ENCODE data around the gene DOCK11. TPM values are rescaled to one million over a fixed set of nuclear protein-coding genes. Genes with fewer than 3 reads are reported as not detected.
A peak's percentile ranks its signal among the peaks of the same experiment; 100 is the strongest.
"Not testable (repeated sequence)": the region's sequence is repeated elsewhere in the genome, so short reads cannot be mapped to it uniquely, and the experiment has no call there.

DOCK11 gene
- total and polyA plus RNA-seq, 2 donors (not counting 1 experiment from before 2014, with no cell fraction given) = 40.1 to 85.3 TPM

DNA sequence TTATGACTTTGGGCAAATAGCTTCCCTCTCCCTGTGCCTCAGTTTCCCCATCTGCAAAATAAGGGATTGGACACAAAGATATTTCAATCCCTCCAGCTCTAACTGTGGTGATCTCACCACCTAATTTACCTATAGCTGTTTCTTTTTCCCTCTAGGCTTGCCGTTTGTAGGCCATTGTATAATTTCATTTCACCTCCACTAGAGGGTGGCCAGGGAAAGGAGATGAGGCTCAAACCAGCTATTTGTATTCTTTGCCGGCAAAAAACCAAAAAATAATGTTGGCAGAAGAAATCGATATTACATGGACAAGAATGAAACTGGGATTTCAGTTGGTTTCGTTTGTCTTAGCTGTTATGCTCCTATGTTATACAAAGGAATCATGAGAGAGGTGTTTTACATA is 36.1 kb upstream of the DOCK11 start:
- Histone ChIP-seq H3K27me3 (ENCODE audit: control insufficient read depth, insufficient read depth, low read length) (no peaks in the 10 kb centered on the region), H3K79me2 (ENCODE audit: control insufficient read depth, insufficient read depth, low read length) (no peaks in the 10 kb centered on the region), H3K4me1 (ENCODE audit: control insufficient read depth, extremely low read depth, insufficient read depth, low read length) (no peaks in the 10 kb centered on the region), H3K4me2 (ENCODE audit: extremely low read depth, insufficient read depth, low read length) (no peak overlapping the region), H3K27ac (ENCODE audit: insufficient read depth, low read length) (no peak overlapping the region), H3K9ac (ENCODE audit: insufficient read depth, low read length) (no peak overlapping the region), H4K20me1 (ENCODE audit: control insufficient read depth, extremely low read depth, insufficient read depth, low read length) (no peaks in the 10 kb centered on the region), H3K36me3 (ENCODE audit: control insufficient read depth, insufficient read depth, low read length) (no peaks in the 10 kb centered on the region), H3K9me3 (ENCODE audit: control insufficient read depth, insufficient read depth, low read depth, low read length) (no peaks in the 10 kb centered on the region), H2AFZ (ENCODE audit: low read length) (no peak overlapping the region), H3K4me3 (replicated peaks in 1 of 4; ENCODE audit: control extremely low read depth in 1 of 4, insufficient read depth in 1 of 4, low read depth in 3 of 4, low read length in 4 of 4) (no peak overlapping the region)
- peak; percentile 31 to 66 for DNase-seq (ENCODE audit: low read depth in 2 of 2)
- no peak for TF ChIP-seq EZH2 (IDR thresholded peaks at IDR 0.05; ENCODE audit: low read length, missing control alignments)
- TF ChIP-seq, protein P1, sequence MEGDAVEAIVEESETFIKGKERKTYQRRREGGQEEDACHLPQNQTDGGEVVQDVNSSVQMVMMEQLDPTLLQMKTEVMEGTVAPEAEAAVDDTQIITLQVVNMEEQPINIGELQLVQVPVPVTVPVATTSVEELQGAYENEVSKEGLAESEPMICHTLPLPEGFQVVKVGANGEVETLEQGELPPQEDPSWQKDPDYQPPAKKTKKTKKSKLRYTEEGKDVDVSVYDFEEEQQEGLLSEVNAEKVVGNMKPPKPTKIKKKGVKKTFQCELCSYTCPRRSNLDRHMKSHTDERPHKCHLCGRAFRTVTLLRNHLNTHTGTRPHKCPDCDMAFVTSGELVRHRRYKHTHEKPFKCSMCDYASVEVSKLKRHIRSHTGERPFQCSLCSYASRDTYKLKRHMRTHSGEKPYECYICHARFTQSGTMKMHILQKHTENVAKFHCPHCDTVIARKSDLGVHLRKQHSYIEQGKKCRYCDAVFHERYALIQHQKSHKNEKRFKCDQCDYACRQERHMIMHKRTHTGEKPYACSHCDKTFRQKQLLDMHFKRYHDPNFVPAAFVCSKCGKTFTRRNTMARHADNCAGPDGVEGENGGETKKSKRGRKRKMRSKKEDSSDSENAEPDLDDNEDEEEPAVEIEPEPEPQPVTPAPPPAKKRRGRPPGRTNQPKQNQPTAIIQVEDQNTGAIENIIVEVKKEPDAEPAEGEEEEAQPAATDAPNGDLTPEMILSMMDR (conservative IDR thresholded peaks at IDR 0.05 in 1 of 2, IDR thresholded peaks at IDR 0.05 in 1 of 2; ENCODE audit: low read depth in 1 of 2, low read length in 2 of 2) = peak; percentile 64 to 65

DNA sequence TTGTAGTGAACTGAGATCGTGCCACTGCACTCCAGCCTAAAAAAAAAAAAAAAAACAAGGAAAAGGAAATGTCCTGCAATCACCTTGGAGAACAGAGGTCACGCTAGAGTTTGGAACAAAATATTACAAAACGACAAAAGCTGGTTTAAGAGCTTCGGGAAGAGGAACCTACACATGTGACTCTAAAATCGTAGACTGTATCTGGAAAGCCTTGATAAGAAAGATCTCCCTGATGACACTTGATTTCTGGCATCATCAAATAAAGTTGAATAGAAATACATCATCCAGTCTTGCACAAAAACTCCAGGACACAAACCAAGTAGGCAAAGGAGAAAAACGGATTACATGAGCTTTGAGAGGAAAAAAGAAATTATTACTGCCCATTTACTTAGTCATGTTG is 31.1 kb upstream of the DOCK11 start:
- no peak overlapping the region for H3K27ac ChIP-seq (ENCODE audit: insufficient read depth, low read length)
- H3K36me3 ChIP-seq (ENCODE audit: control insufficient read depth, insufficient read depth, low read length) = no peaks in the 10 kb centered on the region
- TF ChIP-seq, protein P1 (conservative IDR thresholded peaks at IDR 0.05 in 1 of 2, IDR thresholded peaks at IDR 0.05 in 1 of 2; ENCODE audit: low read depth in 1 of 2, low read length in 2 of 2) = no peak
- no peak for TF ChIP-seq EZH2 (IDR thresholded peaks at IDR 0.05; ENCODE audit: low read length, missing control alignments)
- no peak for DNase-seq (ENCODE audit: low read depth in 2 of 2)
- no peak overlapping the region for H3K9ac ChIP-seq (ENCODE audit: insufficient read depth, low read length)
- H2AFZ ChIP-seq (ENCODE audit: low read length) = no peak overlapping the region
- H3K79me2 ChIP-seq (ENCODE audit: control insufficient read depth, insufficient read depth, low read length) = no peaks in the 10 kb centered on the region
- H3K4me1 ChIP-seq (ENCODE audit: control insufficient read depth, extremely low read depth, insufficient read depth, low read length) = no peaks in the 10 kb centered on the region
- no peak overlapping the region for H3K4me2 ChIP-seq (ENCODE audit: extremely low read depth, insufficient read depth, low read length)
- no peaks in the 10 kb centered on the region for H4K20me1 ChIP-seq (ENCODE audit: control insufficient read depth, extremely low read depth, insufficient read depth, low read length)
- H3K4me3 ChIP-seq (replicated peaks in 1 of 4; ENCODE audit: control extremely low read depth in 1 of 4, insufficient read depth in 1 of 4, low read depth in 3 of 4, low read length in 4 of 4) = no peak overlapping the region
- H3K27me3 ChIP-seq (ENCODE audit: control insufficient read depth, insufficient read depth, low read length) = no peaks in the 10 kb centered on the region
- H3K9me3 ChIP-seq (ENCODE audit: control insufficient read depth, insufficient read depth, low read depth, low read length) = no peaks in the 10 kb centered on the region

DNA sequence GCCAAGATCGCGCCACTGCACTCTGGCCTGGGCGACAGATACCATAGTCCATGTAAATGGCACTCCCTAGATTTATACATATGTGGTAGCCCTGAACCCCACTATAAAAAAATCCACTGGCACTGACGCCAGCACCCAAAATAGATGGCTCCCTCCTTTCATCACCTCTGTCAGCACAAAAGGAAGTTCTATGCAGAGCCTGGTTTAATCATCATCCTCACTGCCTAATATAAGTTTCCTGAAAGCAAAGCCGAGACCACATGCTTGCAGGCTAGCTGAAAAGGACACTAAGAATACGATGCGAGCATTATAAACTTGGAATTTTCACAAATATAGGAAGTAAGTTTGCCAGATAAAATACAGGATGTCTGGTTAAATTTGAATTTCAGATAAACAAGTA is 27.5 kb upstream of the DOCK11 start:
- H3K9ac ChIP-seq (ENCODE audit: insufficient read depth, low read length) = no peak overlapping the region
- H3K4me1 ChIP-seq (ENCODE audit: control insufficient read depth, extremely low read depth, insufficient read depth, low read length) = no peaks in the 10 kb centered on the region
- no peak overlapping the region for H3K4me2 ChIP-seq (ENCODE audit: extremely low read depth, insufficient read depth, low read length)
- no peaks in the 10 kb centered on the region for H3K9me3 ChIP-seq (ENCODE audit: control insufficient read depth, insufficient read depth, low read depth, low read length)
- H4K20me1 ChIP-seq (ENCODE audit: control insufficient read depth, extremely low read depth, insufficient read depth, low read length) = no peaks in the 10 kb centered on the region
- no peak for DNase-seq (ENCODE audit: low read depth in 2 of 2)
- H3K4me3 ChIP-seq (replicated peaks in 1 of 4; ENCODE audit: control extremely low read depth in 1 of 4, insufficient read depth in 1 of 4, low read depth in 3 of 4, low read length in 4 of 4) = no peak overlapping the region
- no peaks in the 10 kb centered on the region for H3K27me3 ChIP-seq (ENCODE audit: control insufficient read depth, insufficient read depth, low read length)
- no peaks in the 10 kb centered on the region for H3K79me2 ChIP-seq (ENCODE audit: control insufficient read depth, insufficient read depth, low read length)
- no peaks in the 10 kb centered on the region for H3K36me3 ChIP-seq (ENCODE audit: control insufficient read depth, insufficient read depth, low read length)
- no peak for TF ChIP-seq EZH2 (IDR thresholded peaks at IDR 0.05; ENCODE audit: low read length, missing control alignments)
- TF ChIP-seq, protein P1 (conservative IDR thresholded peaks at IDR 0.05 in 1 of 2, IDR thresholded peaks at IDR 0.05 in 1 of 2; ENCODE audit: low read depth in 1 of 2, low read length in 2 of 2) = no peak
- H3K27ac ChIP-seq (ENCODE audit: insufficient read depth, low read length) = no peak overlapping the region
- H2AFZ ChIP-seq (ENCODE audit: low read length) = no peak overlapping the region

DNA sequence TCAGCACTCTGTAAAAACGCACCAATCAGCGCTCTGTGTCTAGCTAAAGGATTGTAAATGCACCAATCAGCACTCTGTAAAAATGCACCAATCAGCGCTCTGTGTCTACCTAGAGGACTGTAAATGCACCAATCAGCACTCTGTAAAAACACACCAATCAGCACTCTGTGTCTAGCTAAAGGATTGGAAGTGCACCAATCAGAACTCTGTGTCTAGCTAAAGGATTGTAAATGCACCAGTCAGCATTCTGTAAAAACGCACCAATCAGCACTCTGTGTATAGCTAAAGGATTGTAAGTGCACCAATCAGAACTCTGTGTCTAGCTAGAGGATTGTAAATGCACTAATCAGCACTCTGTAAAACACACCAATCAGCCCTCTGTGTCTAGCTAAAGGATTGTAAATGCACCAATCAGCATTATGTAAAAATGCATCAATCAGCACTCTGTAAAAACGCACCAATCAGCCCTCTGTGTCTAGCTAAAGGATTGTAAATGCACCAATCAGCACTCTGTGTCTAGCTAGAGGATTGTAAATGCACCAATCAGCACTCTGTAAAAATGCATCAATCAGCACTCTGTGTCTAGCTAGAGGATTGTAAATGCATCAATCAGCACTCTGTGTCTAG is 24.8 kb upstream of the DOCK11 start:
- H3K9me3 ChIP-seq (ENCODE audit: control insufficient read depth, insufficient read depth, low read depth, low read length); H3K4me3 ChIP-seq (replicated peaks in 1 of 4; ENCODE audit: control extremely low read depth in 1 of 4, insufficient read depth in 1 of 4, low read depth in 3 of 4, low read length in 4 of 4): not testable (repeated sequence)

More for the DNA sequence above, 24.8 kb upstream of the DOCK11 start:
- not testable (repeated sequence) for H3K79me2 ChIP-seq (ENCODE audit: control insufficient read depth, insufficient read depth, low read length); H2AFZ ChIP-seq (ENCODE audit: low read length); H4K20me1 ChIP-seq (ENCODE audit: control insufficient read depth, extremely low read depth, insufficient read depth, low read length); H3K27me3 ChIP-seq (ENCODE audit: control insufficient read depth, insufficient read depth, low read length); H3K9ac ChIP-seq (ENCODE audit: insufficient read depth, low read length); H3K4me1 ChIP-seq (ENCODE audit: control insufficient read depth, extremely low read depth, insufficient read depth, low read length); H3K4me2 ChIP-seq (ENCODE audit: extremely low read depth, insufficient read depth, low read length); DNase-seq (ENCODE audit: low read depth in 2 of 2); H3K27ac ChIP-seq (ENCODE audit: insufficient read depth, low read length); H3K36me3 ChIP-seq (ENCODE audit: control insufficient read depth, insufficient read depth, low read length)

All from fibroblast of lung (primary cell).